Inferior parietal cortex (tissue), 1 donor: ENCODE results near the gene CACNA1C.

Source experiments
- DNase-seq: peaks from one replicate; pipeline ENCODE4 v3.0.0-alpha.2; 2016; ENCODE audit errors: extremely low spot score

The CACNA1C gene

DNA sequence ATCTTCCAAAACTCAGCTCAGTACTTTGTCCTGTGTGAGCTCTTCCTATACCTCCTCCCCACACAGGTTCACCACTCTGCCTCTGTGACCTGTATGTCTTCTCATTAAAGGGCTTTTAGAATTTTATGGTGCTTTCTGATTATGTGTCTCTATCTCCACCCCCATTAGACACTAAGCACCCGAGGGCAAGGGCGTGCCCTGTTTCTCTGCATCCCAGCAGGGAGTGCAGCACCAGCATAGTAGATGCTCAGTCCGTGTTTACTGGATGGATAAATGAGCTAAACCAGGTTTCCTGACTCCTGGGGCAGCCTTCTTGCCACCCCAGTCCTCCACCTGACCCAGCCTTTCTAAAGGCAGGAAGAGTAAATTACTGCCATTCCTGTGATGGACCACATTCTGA lies 333.8 kb downstream of the CACNA1C start:
- no peak for DNase-seq

DNA sequence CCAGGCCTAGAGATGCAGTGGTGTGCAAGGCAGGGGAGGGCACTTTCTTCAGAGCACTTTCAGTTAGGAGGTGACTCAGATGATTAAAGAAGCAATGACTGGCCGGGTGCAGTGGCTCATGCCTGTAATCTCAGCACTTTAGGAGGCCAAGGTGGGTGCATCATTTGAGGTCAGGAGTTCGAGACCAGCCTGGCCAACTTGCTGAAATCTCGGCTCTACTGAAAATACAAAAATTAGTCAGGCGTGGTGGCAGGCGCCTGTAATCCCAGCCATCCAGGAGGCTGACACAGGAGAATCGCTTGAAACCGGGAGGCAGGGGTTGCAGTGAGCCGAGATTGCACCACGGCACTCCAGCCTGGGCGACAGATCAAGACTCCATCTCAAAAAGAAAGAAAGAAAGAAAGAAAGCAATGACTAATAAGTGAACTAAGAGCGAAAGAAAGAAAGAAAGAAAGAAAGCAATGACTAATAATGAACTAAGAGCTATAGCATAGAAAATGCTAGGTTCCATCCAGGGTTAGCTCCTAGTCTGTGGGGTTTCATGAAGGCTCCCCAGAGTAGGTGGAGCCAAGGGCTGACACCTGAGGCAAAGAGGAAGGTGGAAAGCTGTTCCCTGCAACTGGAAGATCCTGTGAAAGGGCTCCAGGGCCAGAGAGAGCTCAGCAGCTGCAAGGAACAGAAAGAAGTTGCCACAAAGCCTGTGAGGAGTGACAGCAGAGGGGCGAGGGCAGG lies 334.5 kb downstream of the CACNA1C start:
- no peak for DNase-seq

DNA sequence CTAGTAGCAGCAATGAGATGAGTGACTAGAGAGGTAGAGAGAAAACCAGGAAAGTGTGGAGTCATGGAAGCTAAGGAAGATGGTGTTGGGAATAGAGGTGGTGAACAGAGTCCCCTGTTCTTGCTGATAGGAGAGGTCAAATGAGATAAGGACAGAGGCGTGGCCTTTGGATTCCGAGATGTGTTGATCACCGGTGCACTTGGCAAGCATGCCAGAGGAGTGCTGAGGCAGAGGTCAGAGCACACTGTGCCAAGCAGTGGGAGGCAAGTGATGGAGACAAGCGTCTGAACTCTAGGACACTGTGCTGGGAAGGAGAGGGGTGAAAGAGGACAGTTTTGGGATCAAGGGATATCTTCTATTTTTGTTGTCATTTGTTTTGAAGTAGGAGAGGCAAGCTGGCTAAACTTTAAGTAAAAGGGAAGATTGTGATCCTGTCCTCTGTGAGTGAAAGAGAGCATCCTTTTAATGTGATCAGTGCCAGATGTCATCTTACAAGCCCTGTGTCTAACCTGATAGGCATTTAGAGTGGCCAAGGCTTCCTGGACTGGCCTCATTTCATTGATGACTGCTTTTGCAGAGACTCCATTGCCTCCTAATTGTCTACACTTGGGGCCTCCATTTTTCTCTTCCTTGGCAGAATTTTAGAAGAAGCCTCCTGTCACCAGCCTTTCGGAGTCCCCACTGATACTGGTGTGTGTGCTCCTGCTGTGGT lies 336.4 kb downstream of the CACNA1C start:
- no peak for DNase-seq

DNA sequence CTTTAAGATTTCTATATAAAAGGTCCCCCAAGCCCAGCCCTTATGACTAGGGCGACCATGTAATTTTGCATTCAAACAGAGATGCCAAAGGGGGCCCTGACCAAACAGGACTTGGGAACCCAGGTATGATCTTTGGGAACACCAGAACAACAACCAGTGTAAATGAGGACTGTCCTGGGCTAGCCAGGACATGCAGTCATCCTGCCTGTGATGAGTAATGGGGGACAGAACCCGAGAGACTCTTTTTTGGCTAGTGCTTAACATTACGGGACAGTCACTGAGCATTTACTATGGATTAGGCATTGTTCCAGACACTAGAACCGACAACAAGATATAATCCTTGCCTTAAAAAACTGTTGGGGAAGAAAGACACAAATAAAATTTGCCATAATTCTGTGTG lies 337.3 kb downstream of the CACNA1C start:
- no peak for DNase-seq

DNA sequence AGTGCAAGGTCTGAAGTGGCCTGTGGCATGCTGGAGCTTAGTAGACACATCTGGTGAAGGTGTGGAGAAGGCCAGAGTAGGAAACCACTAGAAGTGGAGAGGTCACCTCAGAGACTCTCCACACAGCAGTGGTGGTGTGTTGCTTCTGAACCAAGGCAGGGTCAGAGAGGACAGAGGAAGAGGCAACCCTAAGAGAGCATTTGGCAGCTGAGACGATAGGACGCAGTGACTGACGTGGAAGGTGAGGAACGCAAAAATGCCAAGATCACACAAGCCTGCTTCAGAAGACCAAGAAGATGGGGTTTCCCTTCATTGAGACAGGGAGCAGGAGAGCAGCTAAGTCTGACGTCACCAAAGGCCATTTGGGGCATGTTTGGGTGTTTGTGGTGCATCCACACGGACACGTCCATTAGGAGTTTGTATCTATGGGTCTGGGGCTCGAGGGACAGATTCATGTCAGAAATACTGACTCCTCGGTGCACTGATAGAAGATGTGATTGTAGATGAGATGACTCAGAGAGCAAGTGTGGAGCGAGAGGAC lies 338.1 kb downstream of the CACNA1C start:
- DNase-seq = no peak

DNA sequence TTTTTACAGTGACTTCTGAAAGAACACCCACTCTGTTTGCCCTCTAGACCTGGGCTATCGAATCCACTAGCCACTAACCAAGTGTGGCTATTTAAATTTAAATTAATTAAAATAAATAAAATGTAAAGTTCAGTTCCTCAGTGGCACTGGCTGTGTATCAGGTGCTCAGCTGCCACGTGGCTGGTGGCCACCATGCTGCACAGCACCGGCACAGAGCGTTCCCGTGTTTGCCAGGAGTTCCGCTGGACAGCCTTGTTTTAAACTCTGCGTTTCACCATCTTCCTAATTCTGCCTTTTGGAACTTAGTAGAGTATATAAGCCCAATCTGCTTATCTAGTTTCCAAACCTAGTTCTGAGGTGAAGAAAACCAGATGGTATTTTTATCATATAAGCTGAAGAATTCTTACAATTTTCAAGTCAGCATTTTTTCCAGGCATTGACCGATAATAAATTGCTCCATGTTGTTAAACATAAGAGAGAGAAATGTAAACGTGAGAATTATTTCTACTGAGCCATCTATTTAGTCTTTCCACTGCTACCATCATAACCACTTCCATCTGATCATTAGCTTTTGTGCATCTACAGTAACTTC lies 339.0 kb downstream of the CACNA1C start:
- no peak for DNase-seq

DNA sequence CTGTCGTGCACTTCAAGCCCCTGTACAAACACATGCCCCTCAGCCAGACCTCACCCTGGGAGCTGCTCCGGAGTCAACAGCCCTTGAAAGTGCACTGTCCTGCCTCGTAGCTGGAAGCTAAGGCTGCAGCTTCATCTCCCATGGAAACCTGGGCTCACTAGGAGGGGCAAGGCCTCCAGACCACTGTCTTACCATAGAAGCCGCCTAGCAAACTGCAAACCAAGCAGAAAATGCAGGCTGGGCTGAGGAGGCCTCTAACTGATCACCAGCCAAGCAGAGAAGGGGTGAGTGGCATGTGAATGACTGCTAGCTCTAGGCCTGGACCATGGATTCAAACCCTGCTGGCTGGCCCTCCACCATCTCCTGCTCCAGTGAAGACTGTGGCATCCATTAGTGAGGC lies 340.2 kb downstream of the CACNA1C start:
- no peak for DNase-seq

DNA sequence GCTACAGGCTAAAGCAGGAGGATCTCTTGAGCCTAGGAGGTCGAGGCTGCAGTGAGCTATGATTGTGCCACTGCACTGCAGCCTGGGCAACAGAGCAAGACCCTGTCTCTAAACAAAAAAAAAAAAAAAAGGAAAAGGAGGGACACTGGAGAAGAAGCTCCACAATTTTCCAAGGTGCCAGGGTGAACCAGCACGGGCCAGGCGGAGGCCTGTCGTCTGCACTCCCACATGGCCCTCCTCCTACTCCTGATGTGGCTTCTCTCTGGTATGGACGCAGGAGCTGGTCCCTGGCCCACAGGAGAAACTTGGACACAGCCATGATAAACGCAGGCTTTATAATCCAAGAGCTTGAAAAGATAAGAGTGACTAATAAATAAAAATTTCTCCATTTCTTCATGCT lies 341.2 kb downstream of the CACNA1C start:
- no peak for DNase-seq

DNA sequence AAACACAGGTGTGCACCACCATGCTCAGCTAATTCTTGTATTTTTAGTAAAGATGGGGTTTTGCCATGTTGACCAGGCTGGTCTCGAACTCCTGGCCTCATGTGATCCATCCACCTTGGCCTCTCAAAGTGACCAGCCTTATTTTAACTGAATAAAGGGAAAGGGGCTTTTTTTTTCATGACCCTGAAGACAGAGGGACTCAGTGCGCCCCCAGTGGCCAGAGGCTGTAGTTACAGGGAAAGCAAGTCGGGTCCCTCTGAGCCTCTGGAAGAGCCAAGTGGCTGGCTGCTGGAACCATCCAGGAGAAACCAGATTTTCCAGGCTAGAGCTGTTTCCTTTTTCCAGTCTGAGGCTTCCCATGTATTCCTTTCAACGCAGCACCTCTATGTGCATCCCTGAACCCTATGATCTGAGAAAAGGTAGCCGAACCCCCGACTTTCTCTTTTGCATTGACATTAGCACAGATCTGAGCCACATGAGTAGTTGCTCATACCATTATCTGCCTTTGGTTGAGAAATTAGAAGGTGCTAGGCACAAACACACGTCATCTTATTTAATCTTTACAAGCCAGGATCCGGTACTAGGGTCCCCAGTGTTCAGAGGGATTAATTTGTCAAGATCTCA lies 342.7 kb downstream of the CACNA1C start:
- DNase-seq = peak; percentile 25

DNA sequence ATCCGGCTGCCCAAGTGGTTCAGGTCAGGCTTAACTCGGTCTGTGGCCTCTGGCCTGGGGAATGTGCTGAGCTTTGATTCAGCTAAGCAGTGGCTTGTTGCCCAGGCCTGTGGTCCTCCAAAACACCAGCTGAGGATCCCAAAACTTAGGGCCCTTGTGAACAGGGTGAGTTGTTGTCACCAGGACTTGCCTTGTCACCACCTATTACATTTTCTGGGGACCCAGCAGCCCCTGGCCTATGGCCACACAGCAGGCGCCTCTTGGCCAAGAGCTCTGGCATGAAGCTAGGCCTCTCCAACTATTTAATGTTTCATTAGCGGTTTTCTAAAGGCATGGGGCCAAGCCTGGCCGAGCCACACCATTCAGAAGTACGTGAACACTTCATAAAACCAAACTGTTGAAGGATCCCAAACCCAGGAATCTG lies 343.7 kb downstream of the CACNA1C start:
- no peak for DNase-seq

DNA sequence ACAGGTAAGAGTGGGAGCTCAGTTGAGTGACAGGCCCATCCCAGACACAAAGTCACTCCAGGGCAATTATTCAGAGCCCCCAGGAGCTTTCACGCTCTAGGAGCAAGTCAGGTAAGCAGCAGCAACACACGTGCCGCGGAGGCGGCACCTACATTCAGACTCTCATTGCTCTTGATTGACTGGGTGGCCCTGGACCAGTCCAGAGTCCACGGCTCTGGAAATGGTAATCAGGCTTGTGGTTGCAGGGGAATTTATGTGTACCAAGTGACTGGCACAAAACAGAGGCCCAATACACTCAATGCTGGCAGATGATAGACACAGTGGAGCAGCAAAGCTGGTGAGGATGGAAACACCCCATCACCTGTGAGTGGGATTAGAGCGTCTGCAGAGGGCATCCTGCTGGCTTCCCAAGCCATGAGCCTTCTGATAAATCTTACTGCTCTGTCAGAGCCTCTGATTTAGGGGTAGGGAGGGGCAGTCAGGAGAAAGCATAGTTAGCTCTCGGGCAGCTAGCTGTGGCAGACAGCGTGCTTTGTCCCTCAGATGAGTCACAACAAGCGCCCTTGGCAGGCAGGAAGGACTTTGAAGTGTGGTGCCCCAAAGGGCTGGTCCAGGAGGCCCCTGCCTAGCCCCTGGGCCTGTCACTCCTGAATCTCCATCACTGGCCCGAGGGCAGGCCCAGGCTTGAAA lies 344.7 kb downstream of the CACNA1C start:
- DNase-seq = no peak

DNA sequence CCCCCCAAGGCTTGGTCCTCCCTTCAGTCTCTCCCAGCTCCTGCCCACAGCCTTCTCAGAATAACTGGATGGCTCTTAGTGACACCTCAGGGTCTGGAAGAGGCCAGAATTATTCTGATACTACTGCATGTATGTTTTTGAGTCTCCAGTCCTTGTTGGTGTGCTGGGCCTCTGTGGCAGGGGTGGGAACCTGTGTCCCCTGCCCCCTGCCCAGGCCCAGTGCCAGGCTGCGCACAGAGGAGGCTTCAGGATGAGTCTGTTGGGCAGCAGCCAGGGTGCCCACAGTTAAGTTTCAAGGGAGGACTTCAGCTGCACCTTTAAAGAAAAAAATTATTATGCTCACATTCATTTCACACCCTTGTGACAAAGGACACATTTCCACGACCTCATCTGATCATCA lies 348.3 kb downstream of the CACNA1C start:
- no peak for DNase-seq

DNA sequence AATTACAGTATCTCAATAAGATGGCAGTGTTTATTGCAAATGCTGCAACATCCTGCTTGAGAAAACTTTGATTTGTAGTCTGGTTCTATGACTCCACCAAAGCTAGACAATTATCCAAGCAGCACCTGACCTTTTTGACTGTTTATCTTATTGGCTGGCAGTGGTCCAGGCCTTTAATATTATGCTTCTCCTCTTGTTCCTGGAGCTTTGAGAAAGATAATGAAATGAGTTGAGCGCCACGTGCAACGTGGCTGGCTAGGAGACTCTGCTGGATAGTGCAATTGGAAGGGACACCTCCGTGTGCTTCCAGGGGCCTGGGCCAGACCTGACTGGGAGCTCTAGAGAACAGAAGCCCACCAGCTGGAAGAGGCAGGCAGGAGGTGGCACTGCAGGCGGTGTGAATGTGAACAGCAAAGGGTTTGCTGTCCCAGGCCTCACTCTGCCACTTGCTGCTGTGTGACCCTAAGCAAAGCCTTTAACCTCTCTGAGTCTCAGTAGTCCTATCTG lies 349.3 kb downstream of the CACNA1C start:
- no peak for DNase-seq

DNA sequence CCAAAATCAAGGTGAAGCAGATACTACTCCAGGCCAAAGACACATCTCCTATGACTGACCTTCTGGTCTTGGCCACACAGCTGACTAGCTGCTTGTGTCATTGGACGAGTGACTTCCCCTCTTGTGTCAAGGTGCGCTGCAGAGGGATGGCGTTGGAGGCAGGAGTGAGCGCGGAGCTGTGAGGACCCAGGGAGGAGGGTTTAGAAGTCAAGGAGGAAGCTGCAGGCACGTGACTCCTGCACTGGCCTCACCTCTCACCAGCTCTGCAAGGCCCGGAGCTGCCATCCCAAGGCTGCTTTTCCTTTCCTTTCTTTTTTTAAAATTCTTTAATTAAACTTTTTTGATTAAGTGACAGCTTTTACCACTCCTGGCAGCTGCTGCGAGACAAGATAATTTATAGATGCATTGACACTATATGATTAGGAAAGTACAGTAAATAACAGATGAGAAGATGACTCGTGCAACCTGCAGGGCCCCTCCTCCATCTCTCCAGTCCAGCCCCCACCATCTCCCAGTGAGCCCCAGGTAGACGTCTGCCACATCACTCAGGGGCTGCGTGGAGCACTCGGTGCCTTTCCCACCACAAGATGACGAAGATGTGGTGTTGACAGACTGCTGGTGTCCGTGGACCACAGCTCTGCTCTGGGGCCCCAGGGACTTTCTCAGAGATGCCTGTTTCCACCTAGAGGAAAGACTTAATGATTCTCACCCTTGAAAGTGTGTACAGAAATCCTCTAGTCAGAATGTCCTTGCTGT lies 350.6 kb downstream of the CACNA1C start:
- DNase-seq = no peak

DNA sequence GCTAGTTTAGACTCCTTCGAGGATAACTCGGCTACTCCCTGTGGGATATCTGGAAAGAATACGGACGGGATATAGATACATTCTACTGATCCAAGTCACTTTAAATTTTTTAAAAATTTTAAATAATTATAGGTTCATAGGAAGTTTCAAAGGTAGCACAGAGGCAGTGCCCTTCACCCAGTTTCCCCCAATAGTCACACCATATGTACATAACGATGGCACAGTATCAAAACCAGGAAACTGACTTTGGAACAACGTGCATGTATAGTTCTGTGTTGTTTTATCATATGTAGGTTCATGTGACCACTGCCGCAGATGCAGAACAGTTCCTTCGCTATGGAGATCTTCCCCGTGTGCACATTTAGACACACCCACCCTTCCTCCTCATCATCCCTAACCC lies 352.3 kb downstream of the CACNA1C start:
- no peak for DNase-seq

DNA sequence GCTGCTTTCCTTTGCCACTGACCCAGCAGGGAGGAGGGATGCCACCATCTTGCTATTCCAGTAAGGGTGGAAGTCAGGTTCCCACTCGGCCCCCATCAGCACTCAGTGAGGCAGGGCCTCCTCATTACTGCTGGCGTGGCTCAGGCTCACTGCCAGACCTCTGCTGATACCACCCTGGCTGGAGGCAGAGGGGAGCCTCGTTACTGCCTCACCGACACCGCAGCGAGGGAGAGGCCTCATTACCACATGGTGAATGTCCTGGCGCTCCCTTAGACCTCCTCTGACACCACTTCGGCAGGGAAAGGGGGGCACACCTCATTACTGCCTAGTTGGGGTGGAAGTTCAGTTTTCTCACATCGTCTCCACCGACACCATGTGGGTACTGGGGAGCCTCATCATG lies 354.1 kb downstream of the CACNA1C start:
- DNase-seq = no peak

DNA sequence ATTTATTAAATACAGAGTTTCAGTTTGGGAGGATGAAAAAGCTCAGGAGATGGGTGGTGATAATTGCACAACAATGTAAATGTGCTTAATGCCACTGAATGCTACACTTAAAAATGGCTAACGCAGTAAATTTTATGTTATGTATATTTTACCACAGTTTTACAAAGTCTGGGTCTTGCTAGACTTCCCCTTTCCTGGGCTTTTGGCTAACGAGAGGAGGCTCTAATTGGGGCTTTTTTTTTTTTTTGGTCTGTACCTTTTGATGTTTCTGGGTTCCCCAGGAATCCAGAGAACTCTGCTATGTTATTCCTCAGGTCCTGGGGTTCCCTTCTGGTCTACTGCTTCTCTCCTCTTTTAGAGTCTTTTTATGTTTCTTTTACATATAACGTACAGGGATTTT lies 355.5 kb downstream of the CACNA1C start:
- DNase-seq = no peak

DNA sequence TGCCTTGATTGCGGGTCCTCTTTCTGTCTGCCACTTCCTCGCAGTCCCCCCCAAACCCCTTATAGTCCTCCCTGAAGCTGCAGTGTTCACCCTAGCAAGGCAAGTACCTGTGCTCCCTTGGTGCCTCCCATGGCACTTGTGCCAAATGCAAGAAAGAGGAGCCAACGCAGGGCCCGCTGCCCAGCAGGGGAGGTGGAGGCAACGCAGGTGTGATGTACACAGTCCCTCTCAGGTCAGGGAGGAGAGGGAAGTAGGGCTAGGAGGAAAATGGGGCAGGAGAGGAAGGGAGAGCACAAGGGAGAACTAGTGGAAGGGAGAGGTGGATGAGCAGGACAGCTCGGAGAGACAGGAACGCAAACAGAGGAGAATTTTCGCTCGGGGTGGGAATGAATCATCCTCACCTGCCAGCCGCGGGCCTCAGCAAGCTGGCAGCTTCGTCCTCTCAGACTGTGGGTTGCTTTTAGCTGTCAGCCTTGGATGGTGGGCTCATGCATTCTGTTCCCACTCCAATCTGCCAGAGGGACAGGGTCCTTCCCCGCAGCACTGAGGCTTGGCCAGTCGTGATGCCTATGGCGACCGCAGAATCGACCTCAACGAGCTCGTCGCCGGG lies 357.0 kb downstream of the CACNA1C start:
- no peak for DNase-seq

DNA sequence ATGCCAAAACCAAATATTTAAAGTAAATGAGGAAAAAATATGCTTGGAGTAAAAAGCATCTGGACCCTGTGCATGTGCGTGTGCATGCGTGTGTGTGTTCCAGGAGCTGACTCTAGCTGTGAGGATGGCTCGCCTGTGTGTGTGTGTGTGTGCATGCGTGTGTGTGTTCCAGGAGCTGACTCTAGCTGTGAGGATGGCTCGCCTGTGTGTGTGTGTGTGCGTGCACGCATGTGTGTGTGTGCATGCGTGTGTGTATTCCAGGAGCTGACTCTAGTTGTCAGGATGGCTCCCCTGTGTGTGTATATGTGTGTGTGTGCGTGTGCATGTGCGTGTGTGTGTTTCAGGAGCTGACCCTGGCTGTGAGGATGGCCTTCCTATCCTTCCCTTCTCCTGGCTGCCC lies 357.7 kb downstream of the CACNA1C start:
- DNase-seq = no peak

DNA sequence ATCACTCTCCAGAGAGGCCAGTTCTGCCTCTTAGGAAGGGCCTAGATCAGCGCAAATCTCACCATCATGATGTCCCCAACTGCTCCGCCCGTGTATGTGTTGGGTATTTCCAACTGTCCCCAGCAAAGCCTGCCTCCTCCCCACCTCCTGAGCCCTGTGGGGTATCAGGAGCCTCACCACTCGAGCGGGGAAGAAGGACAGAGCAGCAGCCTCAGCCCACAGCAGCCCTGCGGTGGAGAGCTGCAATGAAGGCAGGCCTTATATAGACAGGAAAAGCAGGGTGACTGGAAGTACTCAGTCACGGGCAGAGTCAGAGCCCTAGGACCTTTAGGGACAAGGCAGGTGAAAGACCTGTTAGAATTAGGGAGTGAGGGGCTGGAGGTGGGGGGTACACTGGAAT lies 358.2 kb downstream of the CACNA1C start:
- no peak for DNase-seq
